ENCODE data around the gene GALNT7.

DNA sequence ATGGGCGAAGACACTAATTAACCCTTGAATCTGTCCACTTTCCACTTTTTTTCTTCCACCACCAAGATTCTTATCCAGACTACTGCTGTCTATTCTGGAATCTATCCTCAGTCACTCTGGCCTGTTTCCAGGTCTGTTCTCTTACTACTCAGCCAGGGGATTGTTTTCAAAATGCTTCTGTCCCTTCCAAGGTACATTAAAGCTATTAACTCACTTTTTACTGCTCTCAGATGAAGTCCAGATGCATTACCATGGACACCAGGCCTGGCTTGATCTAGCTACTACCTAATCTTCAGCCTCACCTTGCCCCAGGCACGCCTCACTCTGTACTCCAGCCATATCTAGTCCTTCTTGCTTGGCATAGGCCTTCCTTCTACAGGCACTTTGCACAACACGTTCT, 66.4 kb downstream of the GALNT7 start:
- TF ChIP-seq, protein P1, sequence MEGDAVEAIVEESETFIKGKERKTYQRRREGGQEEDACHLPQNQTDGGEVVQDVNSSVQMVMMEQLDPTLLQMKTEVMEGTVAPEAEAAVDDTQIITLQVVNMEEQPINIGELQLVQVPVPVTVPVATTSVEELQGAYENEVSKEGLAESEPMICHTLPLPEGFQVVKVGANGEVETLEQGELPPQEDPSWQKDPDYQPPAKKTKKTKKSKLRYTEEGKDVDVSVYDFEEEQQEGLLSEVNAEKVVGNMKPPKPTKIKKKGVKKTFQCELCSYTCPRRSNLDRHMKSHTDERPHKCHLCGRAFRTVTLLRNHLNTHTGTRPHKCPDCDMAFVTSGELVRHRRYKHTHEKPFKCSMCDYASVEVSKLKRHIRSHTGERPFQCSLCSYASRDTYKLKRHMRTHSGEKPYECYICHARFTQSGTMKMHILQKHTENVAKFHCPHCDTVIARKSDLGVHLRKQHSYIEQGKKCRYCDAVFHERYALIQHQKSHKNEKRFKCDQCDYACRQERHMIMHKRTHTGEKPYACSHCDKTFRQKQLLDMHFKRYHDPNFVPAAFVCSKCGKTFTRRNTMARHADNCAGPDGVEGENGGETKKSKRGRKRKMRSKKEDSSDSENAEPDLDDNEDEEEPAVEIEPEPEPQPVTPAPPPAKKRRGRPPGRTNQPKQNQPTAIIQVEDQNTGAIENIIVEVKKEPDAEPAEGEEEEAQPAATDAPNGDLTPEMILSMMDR (IDR thresholded peaks at IDR 0.05; ENCODE audit: low read depth, low read length) = no peak
- TF ChIP-seq EZH2phosphoT487 (IDR thresholded peaks at IDR 0.05; ENCODE audit: low read depth) = no peak
